Measurements from ENCODE around the gene BAK1. TPM values are rescaled to one million over a fixed set of nuclear protein-coding genes. Genes with fewer than 3 reads are reported as not detected.

BAK1 gene
- total and polyA plus RNA-seq, 2 of the 13 experiments (the other 11 are each of a cell fraction or from before 2014, with no cell fraction given): 15.0 to 23.8 TPM

DNA sequence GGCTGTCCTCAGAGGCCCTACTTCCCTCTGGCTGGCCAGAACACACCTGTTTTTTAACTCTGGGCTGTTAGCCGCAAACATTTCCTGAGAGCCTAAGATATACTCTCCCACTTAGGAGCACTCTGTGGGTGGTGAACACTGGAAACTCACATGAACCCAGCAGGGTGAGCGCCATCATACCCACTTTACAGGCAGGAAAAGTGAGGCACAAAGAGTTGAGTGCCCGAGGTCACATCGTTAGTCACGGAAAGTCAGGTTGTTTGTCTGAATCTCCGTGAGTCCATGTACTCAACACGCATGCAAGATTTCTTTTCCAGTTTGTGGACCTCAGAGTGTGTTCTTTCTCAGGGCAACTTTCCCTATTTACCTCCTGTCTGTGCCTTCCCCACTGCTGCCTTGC is 1.9 kb downstream of the BAK1 start:
- Histone ChIP-seq H2AFZ (ENCODE audit: low read length) (no peak overlapping the region), H3K9me3 (ENCODE audit: low read length) (no peaks in the 10 kb centered on the region), H3K4me2 (ENCODE audit: low read depth, low read length) (peak overlapping the region; percentile 90), H3K27me3 (ENCODE audit: control insufficient read depth in 1 of 2, insufficient read depth in 2 of 2, low read length in 2 of 2) (no peaks in the 10 kb centered on the region), H3K4me3 (replicated peaks in 1 of 3; ENCODE audit: insufficient read depth in 1 of 3, low read depth in 2 of 3, low read length in 3 of 3) (no peak overlapping the region), H3K36me3 (replicated peaks in 1 of 2; ENCODE audit: control insufficient read depth in 1 of 2, insufficient read depth in 2 of 2, low read length in 2 of 2) (peaks cover 23 to 28% of the 10 kb centered on the region in 2 experiments; a peak in 4 of 5 replicates), H3K79me2 (ENCODE audit: insufficient read depth, low read length) (peaks cover 9% of the 10 kb centered on the region), H4K20me1 (ENCODE audit: insufficient read depth, low read length) (no peaks in the 10 kb centered on the region), H3K9ac (ENCODE audit: insufficient read depth, low read depth, low read length) (peak overlapping the region; percentile 47; the same call in 1 of the 2 replicates), H3K27ac (ENCODE audit: extremely low read length, insufficient read depth, low read length) (no peak overlapping the region), H3K4me1 (ENCODE audit: insufficient read depth, low read length) (peaks cover 24% of the 10 kb centered on the region)
- no peak for TF ChIP-seq IKZF4 (CRISPR knock-in tag; IDR thresholded peaks at IDR 0.05; ENCODE audit: borderline replicate concordance, low read depth, not compliant biosample characterization)
- TF ChIP-seq ZNF850 (CRISPR knock-in tag; conservative IDR thresholded peaks at IDR 0.05): no peak
- TF ChIP-seq ZNF629 (CRISPR knock-in tag; conservative IDR thresholded peaks at IDR 0.05): peak; percentile 96
- no peak for TF ChIP-seq ZNF496 (CRISPR knock-in tag; IDR thresholded peaks at IDR 0.05; ENCODE audit: insufficient replicate concordance)
- TF ChIP-seq ZMYM3 (CRISPR knock-in tag; IDR thresholded peaks at IDR 0.05): peak; percentile 79
- TF ChIP-seq, protein P1, sequence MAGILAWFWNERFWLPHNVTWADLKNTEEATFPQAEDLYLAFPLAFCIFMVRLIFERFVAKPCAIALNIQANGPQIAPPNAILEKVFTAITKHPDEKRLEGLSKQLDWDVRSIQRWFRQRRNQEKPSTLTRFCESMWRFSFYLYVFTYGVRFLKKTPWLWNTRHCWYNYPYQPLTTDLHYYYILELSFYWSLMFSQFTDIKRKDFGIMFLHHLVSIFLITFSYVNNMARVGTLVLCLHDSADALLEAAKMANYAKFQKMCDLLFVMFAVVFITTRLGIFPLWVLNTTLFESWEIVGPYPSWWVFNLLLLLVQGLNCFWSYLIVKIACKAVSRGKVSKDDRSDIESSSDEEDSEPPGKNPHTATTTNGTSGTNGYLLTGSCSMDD (CRISPR knock-in tag; IDR thresholded peaks at IDR 0.05): peak; percentile 39; the same call in 1 of the 2 replicates
- peak; percentile 74; the same call in 1 of the 2 replicates for TF ChIP-seq ADNP (CRISPR knock-in tag; IDR thresholded peaks at IDR 0.05)
- TF ChIP-seq ZXDC (CRISPR knock-in tag; IDR thresholded peaks at IDR 0.05): no peak
- peak; percentile 45; the same call in 1 of the 2 replicates for TF ChIP-seq KDM1A (CRISPR knock-in tag; IDR thresholded peaks at IDR 0.05)
- CTCF ChIA-PET (ENCODE audit: low intra/inter-chr PET ratio, low total read pairs): no interaction called here
- intact Hi-C loops (cut with micrococcal nuclease; ENCODE audit: unreplicated experiment): no loop called here
- ATAC-seq (no peak), DNase-seq (ENCODE audit: low spot score) (no peak), FAIRE-seq (no peak)
- POLR2A ChIA-PET: no interaction called here
- WGBS (ENCODE audit: low lambda C conversion rate): 98% methylated on average over 7 of the region's 7 CpGs
- no TSS peak for BruUV-seq (replicated peaks)
- in situ Hi-C loops (cut with HindIII; ENCODE audit: extremely low pct_ligation_motif_present, low pct_unique_long_range_greater_than_20kb): no loop called here

Data from HepG2 (cell line).